ENCODE measurements around the gene KLHL29. TPM values are rescaled to one million over a fixed set of nuclear protein-coding genes. Genes with fewer than 3 reads are reported as not detected.

KLHL29 gene
- total RNA-seq, 1 experiment from 2014 or later, result 43.1 TPM

GRCh38 chr2:23709311-23709710, 324.3 kb downstream of the KLHL29 start:
- no peak for DNase-seq (ENCODE audit: unreplicated experiment)
- Mint-ChIP-seq H3K27ac (ENCODE audit: low read depth, unreplicated experiment) (no peak overlapping the region), H3K9me3 (ENCODE audit: unreplicated experiment) (no peaks in the 10 kb centered on the region), H3K4me1 (ENCODE audit: insufficient read depth, unreplicated experiment) (no peaks in the 10 kb centered on the region), H3K36me3 (ENCODE audit: insufficient read depth, unreplicated experiment) (peaks cover 47% of the 10 kb centered on the region), H3K4me3 (ENCODE audit: unreplicated experiment) (no peak overlapping the region), H3K27me3 (ENCODE audit: insufficient read depth, unreplicated experiment) (no peaks in the 10 kb centered on the region)
- ChIA-PET CTCF (interaction anchor here (0.6 kb wide), 1 partner anchor 375 kb away, joined by 3 read pairs; the partner anchor contains the start of gene TP53I3), POLR2A (interaction anchor here (0.6 kb wide), 1 partner anchor 328 kb away, joined by 3 read pairs; no protein-coding TSS in a partner anchor)
- no TSS peak for BruUV-seq (replicated peaks)
- no peak for TF ChIP-seq CTCF (IDR thresholded peaks at IDR 0.05; ENCODE audit: unreplicated experiment)
- intact Hi-C loops (cut with micrococcal nuclease), result no loop called here

- Mint-ChIP-seq H3K9me3 (ENCODE audit: unreplicated experiment) (no peaks in the 10 kb centered on the region), H3K4me3 (ENCODE audit: unreplicated experiment) (no peak overlapping the region), H3K27me3 (ENCODE audit: insufficient read depth, unreplicated experiment) (no peaks in the 10 kb centered on the region), H3K27ac (ENCODE audit: low read depth, unreplicated experiment) (no peak overlapping the region), H3K36me3 (ENCODE audit: insufficient read depth, unreplicated experiment) (peaks cover 25% of the 10 kb centered on the region), H3K4me1 (ENCODE audit: insufficient read depth, unreplicated experiment) (no peaks in the 10 kb centered on the region)
- intact Hi-C loops (cut with micrococcal nuclease), result no loop called here
- ChIA-PET POLR2A (no interaction called here), CTCF (interaction anchor here (0.6 kb wide), 1 partner anchor 12 kb away, joined by 3 read pairs; no protein-coding TSS in a partner anchor)
- no peak for DNase-seq (ENCODE audit: unreplicated experiment)
- no TSS peak for BruUV-seq (replicated peaks)
- TF ChIP-seq CTCF (IDR thresholded peaks at IDR 0.05; ENCODE audit: unreplicated experiment), result no peak
These were observed 327.2 kb downstream of the KLHL29 start for GRCh38 chr2:23711979-23712755.

GRCh38 chr2:23712756-23713151, 327.8 kb downstream of the KLHL29 start:
- Mint-ChIP-seq H3K4me1 (ENCODE audit: insufficient read depth, unreplicated experiment) (no peaks in the 10 kb centered on the region), H3K36me3 (ENCODE audit: insufficient read depth, unreplicated experiment) (peaks cover 19% of the 10 kb centered on the region), H3K9me3 (ENCODE audit: unreplicated experiment) (no peaks in the 10 kb centered on the region), H3K27me3 (ENCODE audit: insufficient read depth, unreplicated experiment) (no peaks in the 10 kb centered on the region), H3K4me3 (ENCODE audit: unreplicated experiment) (no peak overlapping the region), H3K27ac (ENCODE audit: low read depth, unreplicated experiment) (no peak overlapping the region)
- ChIA-PET POLR2A (no interaction called here), CTCF (no interaction called here)
- intact Hi-C loops (cut with micrococcal nuclease), result no loop called here
- DNase-seq (ENCODE audit: unreplicated experiment), result no peak
- no peak for TF ChIP-seq CTCF (IDR thresholded peaks at IDR 0.05; ENCODE audit: unreplicated experiment)
- BruUV-seq (replicated peaks), result no TSS peak

- no peak overlapping the region for H3K4me3 Mint-ChIP-seq (ENCODE audit: unreplicated experiment)
- TF ChIP-seq CTCF (IDR thresholded peaks at IDR 0.05; ENCODE audit: unreplicated experiment), result no peak
- H3K4me1 Mint-ChIP-seq (ENCODE audit: insufficient read depth, unreplicated experiment), result no peaks in the 10 kb centered on the region
- peaks cover 13% of the 10 kb centered on the region for H3K36me3 Mint-ChIP-seq (ENCODE audit: insufficient read depth, unreplicated experiment)
- no peak for DNase-seq (ENCODE audit: unreplicated experiment)
- CTCF ChIA-PET, result no interaction called here
- intact Hi-C loops (cut with micrococcal nuclease), result no loop called here
- no peak overlapping the region for H3K27ac Mint-ChIP-seq (ENCODE audit: low read depth, unreplicated experiment)
- POLR2A ChIA-PET, result no interaction called here
- no peaks in the 10 kb centered on the region for H3K9me3 Mint-ChIP-seq (ENCODE audit: unreplicated experiment)
- H3K27me3 Mint-ChIP-seq (ENCODE audit: insufficient read depth, unreplicated experiment), result no peaks in the 10 kb centered on the region
- no TSS peak for BruUV-seq (replicated peaks)
These were observed 328.4 kb downstream of the KLHL29 start for GRCh38 chr2:23713351-23713750.
